Skeletal muscle satellite cell (primary cell): ENCODE results near the gene COL4A1.

Experiments
- H3K27me3 ChIP-seq: 2 replicates; pipeline ENCODE4 v1.7.0; 2013; ENCODE audit warnings: low read length; ENCODE audit not compliant: control insufficient read depth, insufficient read depth
- H3K36me3 ChIP-seq: 2 replicates; pipeline ENCODE4 v1.7.0; 2013; ENCODE audit warnings: mild to moderate bottlenecking, control low read depth, low read length; ENCODE audit not compliant: insufficient read depth
- H3K4me1 ChIP-seq: 2 replicates; pipeline ENCODE4 v1.7.0; 2013; ENCODE audit warnings: low read length; ENCODE audit not compliant: control insufficient read depth, insufficient read depth
- H3K4me2 ChIP-seq: 2 replicates; pipeline ENCODE4 v1.7.0; 2013; ENCODE audit warnings: mild to moderate bottlenecking, low read length
- H3K4me3 ChIP-seq: 2 replicates; pipeline ENCODE4 v1.7.0; 2013; ENCODE audit warnings: low read length
- H3K9ac ChIP-seq: 2 replicates; pipeline ENCODE4 v1.7.0; 2013; ENCODE audit warnings: mild to moderate bottlenecking, low read depth, low read length, moderate library complexity
- H3K9me3 ChIP-seq: replicated peaks from 2 replicates; pipeline ENCODE4 v1.7.0; 2013; ENCODE audit warnings: mild to moderate bottlenecking, control low read depth, low read length

The COL4A1 gene

DNA sequence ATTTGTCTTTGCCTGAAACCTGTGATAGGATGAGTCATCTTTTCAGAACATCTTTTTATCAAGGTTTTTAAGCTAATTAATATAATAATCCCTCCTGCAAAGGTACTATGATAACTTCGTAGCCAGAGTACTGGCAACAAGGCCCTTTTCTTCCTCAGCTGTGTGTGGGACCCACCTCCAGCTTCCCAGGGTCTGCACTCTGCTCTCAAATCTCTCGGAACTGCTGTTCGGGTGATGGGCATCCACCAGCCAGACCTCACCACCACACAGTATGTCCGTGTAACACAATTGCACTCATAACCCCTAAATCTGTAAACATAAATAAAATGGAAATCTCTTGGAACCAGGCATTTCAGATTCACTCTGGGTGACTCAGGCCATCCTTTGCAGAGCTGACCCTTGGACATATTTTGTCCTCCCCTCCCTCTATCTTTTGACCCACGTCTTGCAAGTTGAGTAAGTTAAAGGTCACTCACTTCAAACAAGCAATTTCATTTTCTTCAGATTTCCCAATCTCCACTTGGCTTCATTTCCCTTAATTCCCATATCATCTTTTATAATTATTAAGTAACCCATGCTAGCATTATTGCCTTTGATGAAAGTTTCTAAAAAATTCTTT lies 29.5 kb downstream of the COL4A1 start:
- H3K4me3 ChIP-seq, result no peak overlapping the region
- no peaks in the 10 kb centered on the region for H3K9me3 ChIP-seq
- H3K27me3 ChIP-seq, result no peaks in the 10 kb centered on the region
- H3K36me3 ChIP-seq, result peaks cover 11% of the 10 kb centered on the region
- no peak overlapping the region for H3K9ac ChIP-seq
- no peak overlapping the region for H3K4me2 ChIP-seq
- H3K4me1 ChIP-seq, result peaks cover 21% of the 10 kb centered on the region

DNA sequence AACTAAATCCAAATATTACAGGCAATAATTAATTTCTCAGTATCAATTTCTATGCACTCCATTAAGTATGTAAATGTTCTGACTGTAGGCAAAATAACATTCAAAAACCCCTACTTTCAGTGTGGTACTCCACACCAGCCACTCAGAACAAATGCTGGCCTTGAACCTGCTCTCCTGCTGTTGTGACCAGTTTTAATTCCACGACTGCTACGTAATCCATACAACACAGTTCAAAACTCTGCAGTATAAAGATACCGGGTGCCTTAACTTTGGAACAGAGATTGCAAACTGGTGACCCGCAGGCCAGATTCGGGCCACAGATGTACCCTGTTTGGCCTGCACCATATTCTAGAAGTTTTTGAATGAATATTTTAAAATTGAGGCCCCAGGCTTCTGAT lies 30.4 kb downstream of the COL4A1 start:
- Histone ChIP-seq H3K4me1 (peaks cover 21% of the 10 kb centered on the region), H3K36me3 (peaks cover 11% of the 10 kb centered on the region), H3K4me3 (no peak overlapping the region), H3K27me3 (no peaks in the 10 kb centered on the region), H3K4me2 (no peak overlapping the region), H3K9me3 (no peaks in the 10 kb centered on the region), H3K9ac (no peak overlapping the region)

DNA sequence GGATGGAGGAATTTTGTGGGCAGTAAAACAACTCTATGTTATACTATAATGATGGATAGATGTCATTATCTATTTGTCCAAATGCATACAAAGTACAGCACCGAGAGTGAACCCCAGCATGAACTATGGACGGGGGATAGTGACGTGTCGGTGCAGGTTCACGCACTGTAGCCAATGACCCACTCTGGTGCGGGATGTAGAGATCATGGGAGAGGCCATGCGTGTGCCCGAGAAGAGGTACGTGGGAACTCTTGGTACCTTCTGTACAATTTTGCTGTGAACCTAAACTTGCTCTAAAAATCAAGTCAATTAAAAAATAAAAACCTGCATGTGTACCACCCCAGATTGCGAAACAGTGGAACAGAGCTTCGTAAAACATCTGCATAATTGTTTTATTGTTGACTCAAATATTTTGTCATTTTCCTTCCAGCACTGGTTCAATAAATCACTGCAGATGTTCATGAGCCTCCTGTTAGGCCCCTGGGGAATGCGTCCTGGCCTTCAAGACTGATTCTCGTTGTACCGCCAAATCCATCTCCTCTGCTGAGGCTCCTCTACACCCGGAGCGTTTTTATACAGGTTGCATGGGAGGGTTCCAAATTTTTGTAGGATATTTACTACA lies 30.9 kb downstream of the COL4A1 start:
- no peaks in the 10 kb centered on the region for H3K9me3 ChIP-seq
- peaks cover 20% of the 10 kb centered on the region for H3K4me1 ChIP-seq
- peaks cover 11% of the 10 kb centered on the region for H3K36me3 ChIP-seq
- no peak overlapping the region for H3K4me3 ChIP-seq
- H3K9ac ChIP-seq, result no peak overlapping the region
- no peak overlapping the region for H3K4me2 ChIP-seq
- H3K27me3 ChIP-seq, result no peaks in the 10 kb centered on the region

DNA sequence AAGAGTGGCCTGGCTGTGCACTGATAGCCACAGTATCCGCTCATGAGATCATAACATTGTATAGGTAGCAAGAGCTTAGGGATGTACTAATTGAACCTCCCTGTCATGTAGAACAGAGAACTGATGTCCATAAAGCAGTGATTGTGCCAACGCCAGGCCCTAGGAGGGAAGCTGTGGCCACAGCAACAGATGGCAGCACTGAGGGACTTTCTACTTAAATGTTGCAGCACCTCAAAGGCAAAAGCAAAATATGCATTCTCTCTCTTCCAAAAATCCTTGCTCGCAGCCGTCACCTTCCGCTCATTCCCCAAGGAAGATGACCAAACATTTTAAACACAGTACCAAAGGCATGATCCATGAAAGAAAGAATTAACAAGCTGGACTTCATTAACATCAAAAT lies 32.3 kb downstream of the COL4A1 start:
- no peak overlapping the region for H3K4me2 ChIP-seq
- H3K4me1 ChIP-seq, result peaks cover 7% of the 10 kb centered on the region
- peaks cover 11% of the 10 kb centered on the region for H3K36me3 ChIP-seq
- no peaks in the 10 kb centered on the region for H3K9me3 ChIP-seq
- H3K4me3 ChIP-seq, result no peak overlapping the region
- no peak overlapping the region for H3K9ac ChIP-seq
- H3K27me3 ChIP-seq, result no peaks in the 10 kb centered on the region

DNA sequence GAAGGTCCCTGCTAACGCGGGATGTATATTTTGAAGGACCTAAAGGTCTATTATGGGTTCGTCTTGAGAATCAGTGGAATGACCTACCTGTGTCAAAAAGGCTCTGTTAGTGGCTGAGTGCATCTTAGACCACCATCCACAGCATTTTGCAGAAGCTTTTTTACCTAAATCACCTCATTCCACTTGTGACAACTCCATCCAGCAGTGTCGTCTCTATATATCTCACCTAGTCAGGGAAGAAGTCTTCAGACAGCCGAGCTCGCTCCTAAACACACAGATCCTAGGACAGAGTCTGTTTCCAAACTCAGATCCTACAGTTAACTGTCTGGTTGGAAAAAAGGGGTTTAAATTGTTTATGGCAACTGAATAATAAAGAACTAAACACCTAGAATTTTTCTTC lies 33.7 kb downstream of the COL4A1 start:
- no peak overlapping the region for H3K4me3 ChIP-seq
- H3K9me3 ChIP-seq, result no peaks in the 10 kb centered on the region
- no peaks in the 10 kb centered on the region for H3K27me3 ChIP-seq
- peaks cover 4% of the 10 kb centered on the region for H3K4me1 ChIP-seq
- H3K4me2 ChIP-seq, result no peak overlapping the region
- no peak overlapping the region for H3K9ac ChIP-seq
- H3K36me3 ChIP-seq, result peaks cover 16% of the 10 kb centered on the region

DNA sequence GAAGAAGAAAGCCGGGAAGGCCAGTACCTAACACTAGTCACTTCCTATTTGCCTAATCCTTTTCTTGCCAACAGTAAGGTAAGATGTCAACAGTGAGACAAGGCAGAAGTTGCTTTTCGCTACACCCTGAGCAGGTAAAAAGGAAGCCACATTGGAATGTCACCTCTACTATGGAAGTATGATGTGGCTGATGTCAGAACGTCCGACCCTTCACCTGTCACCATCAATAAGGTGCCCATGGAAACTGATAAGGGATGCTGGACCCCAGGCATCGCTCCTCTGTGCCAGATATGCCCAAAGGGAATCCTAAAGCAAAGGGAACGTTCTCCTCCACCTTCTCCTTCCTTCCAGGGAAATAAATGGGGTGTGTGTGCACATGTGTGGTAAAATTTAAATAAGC lies 34.3 kb downstream of the COL4A1 start:
- H3K27me3 ChIP-seq, result no peaks in the 10 kb centered on the region
- no peak overlapping the region for H3K9ac ChIP-seq
- no peaks in the 10 kb centered on the region for H3K9me3 ChIP-seq
- peaks cover 4% of the 10 kb centered on the region for H3K4me1 ChIP-seq
- H3K4me3 ChIP-seq, result no peak overlapping the region
- no peak overlapping the region for H3K4me2 ChIP-seq
- peaks cover 16% of the 10 kb centered on the region for H3K36me3 ChIP-seq

DNA sequence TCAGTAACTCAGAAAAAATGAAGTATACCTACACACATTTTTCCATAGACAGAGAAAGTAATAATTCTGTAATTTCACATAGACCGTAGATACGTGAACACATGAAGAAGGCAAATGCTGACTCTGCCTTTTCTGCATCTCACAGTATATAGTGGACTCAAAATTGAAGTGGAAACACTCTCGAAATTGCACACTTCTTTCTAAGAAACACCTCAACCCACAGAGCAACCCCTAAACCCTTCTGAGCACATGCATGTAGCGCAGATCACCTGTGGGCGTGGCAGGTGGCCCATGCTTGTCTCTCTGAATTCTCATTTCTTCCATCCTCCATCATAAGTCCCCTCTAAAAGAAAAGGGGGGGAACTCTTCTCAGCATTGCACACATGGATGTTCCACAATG lies 34.7 kb downstream of the COL4A1 start:
- Histone ChIP-seq H3K36me3 (peaks cover 16% of the 10 kb centered on the region), H3K4me3 (no peak overlapping the region), H3K4me2 (no peak overlapping the region), H3K27me3 (no peaks in the 10 kb centered on the region), H3K4me1 (peaks cover 4% of the 10 kb centered on the region), H3K9ac (no peak overlapping the region), H3K9me3 (no peaks in the 10 kb centered on the region)

DNA sequence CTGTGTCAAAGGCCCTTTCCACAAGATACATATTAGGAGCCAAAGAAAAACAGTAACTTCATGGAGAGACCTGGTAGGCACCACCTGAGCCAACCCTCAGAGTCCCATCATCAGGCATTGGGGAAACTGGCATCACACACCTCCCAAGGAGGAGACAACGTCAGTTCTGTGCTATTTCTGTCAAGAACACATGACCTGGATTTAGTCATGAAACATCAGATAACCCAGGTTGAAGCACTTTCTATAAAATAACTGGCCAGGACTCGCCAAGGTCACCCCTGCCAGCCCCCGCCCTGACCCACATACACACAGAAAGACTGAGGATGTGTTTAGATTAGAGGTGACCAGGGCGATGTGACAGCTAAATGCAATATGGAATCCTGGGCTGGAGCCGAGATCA lies 35.6 kb downstream of the COL4A1 start:
- peaks cover 6% of the 10 kb centered on the region for H3K4me1 ChIP-seq
- no peak overlapping the region for H3K4me3 ChIP-seq
- H3K4me2 ChIP-seq, result no peak overlapping the region
- H3K9me3 ChIP-seq, result no peaks in the 10 kb centered on the region
- peaks cover 16% of the 10 kb centered on the region for H3K36me3 ChIP-seq
- no peaks in the 10 kb centered on the region for H3K27me3 ChIP-seq
- no peak overlapping the region for H3K9ac ChIP-seq

DNA sequence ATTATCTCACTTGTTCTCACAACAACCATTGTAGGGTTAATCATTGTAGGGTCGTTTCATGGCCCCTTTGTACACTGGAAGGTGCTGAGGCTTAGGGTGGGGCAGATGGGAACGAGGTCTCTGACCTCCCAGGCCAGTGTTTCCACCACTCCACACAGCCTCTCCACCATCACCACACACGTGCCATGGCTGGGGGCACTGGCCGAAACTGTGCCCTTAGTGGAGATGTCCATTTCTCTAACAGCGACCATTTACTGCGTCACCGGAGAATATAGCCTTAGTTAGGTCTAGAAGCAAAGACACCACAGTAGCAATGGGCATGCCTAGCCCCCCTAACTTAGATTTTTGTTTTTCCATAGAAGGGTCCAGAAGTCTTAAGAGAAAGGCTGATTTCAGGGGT lies 36.5 kb downstream of the COL4A1 start:
- Histone ChIP-seq H3K9me3 (no peaks in the 10 kb centered on the region), H3K27me3 (no peaks in the 10 kb centered on the region), H3K4me2 (no peak overlapping the region), H3K4me3 (no peak overlapping the region), H3K36me3 (peaks cover 17% of the 10 kb centered on the region), H3K9ac (no peak overlapping the region), H3K4me1 (peaks cover 6% of the 10 kb centered on the region)

DNA sequence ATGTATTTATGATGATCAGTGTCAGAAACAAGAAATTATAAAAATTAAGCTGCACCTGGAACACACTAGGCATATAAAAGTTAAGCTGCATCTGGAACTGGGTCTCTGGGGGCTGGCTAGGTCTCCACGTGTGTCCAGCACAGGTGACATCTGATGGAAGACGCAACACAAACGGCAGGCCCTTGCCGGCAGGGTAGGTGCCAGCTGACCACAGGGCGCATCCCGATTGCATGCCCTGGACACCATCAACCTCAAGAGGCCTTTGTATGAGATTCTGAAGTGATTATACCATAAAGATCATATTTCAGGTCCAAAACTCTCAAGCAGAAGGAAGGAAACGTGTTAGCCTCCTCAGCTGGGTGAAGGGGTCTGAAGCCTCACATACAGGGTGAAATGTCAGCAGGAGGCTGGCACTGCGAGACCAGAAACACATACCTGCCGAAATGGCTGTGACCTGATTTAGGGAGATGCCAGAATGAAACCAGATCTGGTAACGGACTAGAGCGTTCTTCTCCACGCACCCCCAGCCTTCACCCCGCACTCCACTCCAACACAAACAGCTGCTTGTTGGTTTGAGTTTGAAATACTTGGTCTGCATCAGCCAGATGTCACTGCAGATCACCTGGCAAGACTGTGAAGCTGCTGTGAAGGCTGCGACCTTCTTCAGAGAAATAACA lies 37.3 kb downstream of the COL4A1 start:
- no peak overlapping the region for H3K4me3 ChIP-seq
- H3K9me3 ChIP-seq, result no peaks in the 10 kb centered on the region
- no peak overlapping the region for H3K4me2 ChIP-seq
- no peaks in the 10 kb centered on the region for H3K27me3 ChIP-seq
- no peak overlapping the region for H3K9ac ChIP-seq
- H3K36me3 ChIP-seq, result peaks cover 21% of the 10 kb centered on the region
- H3K4me1 ChIP-seq, result peaks cover 6% of the 10 kb centered on the region

DNA sequence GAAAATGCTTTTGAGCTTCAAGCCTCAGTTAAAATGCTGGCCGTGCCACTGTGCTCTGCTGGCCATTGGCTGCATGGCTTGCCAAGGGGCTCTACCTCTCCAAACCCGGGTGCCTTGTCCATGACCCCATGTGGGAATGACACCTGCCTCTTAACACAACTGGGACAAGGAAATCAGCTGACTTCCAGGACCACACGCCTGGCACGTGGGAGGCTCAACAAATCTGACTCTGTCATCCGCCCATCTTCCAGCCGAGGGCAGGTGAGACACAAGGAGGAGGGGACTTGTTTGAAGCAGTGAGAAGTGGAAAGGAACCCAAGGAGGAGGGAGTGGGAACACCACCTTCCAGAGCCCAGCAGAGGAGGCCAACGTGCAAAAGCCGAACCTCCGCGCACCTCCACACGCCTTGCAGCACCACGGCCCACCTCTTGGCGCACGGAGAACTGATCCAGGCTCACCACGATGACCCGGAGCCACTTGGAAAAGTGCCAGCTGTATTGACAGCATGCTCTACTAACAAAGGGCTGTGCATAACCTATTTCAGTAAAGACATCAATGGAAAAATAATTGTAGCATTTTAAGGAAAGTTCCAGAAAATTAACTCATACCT lies 38.3 kb downstream of the COL4A1 start:
- Histone ChIP-seq H3K4me1 (peaks cover 14% of the 10 kb centered on the region), H3K4me2 (no peak overlapping the region), H3K9me3 (no peaks in the 10 kb centered on the region), H3K4me3 (no peak overlapping the region), H3K9ac (no peak overlapping the region), H3K36me3 (peaks cover 21% of the 10 kb centered on the region), H3K27me3 (no peaks in the 10 kb centered on the region)
